Fibroblast of skin of right biceps (primary cell): Measurements from ENCODE around the gene LRTM1.

Experiments
- DNase-seq: peaks from one replicate; pipeline ENCODE4 v3.0.0-alpha.2; 2013

LRTM1 gene

GRCh38 chr3:54939557-54940300 lies 11.9 kb upstream of the LRTM1 start:
- DNase-seq: no peak

GRCh38 chr3:54936561-54936960 lies 8.7 kb upstream of the LRTM1 start:
- DNase-seq: peak; percentile 39

GRCh38 chr3:54935869-54936268 lies 8.0 kb upstream of the LRTM1 start:
- DNase-seq: no peak

- DNase-seq: no peak
These were observed 4.7 kb upstream of the LRTM1 start for GRCh38 chr3:54932606-54933005.

GRCh38 chr3:54931182-54931581 lies 3.3 kb upstream of the LRTM1 start:
- no peak for DNase-seq

GRCh38 chr3:54918516-54918915 lies 9.3 kb downstream of the LRTM1 start:
- DNase-seq: no peak

- DNase-seq: peak; percentile 45
These were observed 10.0 kb downstream of the LRTM1 start for GRCh38 chr3:54917862-54918261.

GRCh38 chr3:54917174-54917573 lies 10.7 kb downstream of the LRTM1 start:
- DNase-seq: peak; percentile 85

GRCh38 chr3:54916732-54917131 lies 11.1 kb downstream of the LRTM1 start:
- no peak for DNase-seq

- no peak for DNase-seq
These were observed 11.9 kb downstream of the LRTM1 start for GRCh38 chr3:54915976-54916375.

- DNase-seq: no peak
These were observed 12.7 kb downstream of the LRTM1 start for GRCh38 chr3:54915181-54915580.

- no peak for DNase-seq
These were observed 13.7 kb downstream of the LRTM1 start for GRCh38 chr3:54914180-54914579.

- DNase-seq: no peak
These were observed 18.7 kb downstream of the LRTM1 start for GRCh38 chr3:54909191-54909590.

GRCh38 chr3:54906763-54907162 lies 21.1 kb downstream of the LRTM1 start:
- no peak for DNase-seq

GRCh38 chr3:54905920-54906319 lies 21.9 kb downstream of the LRTM1 start:
- DNase-seq: no peak

GRCh38 chr3:54905261-54905888 lies 22.5 kb downstream of the LRTM1 start:
- peak; percentile 78 for DNase-seq

GRCh38 chr3:54901906-54902685 lies 25.8 kb downstream of the LRTM1 start:
- no peak for DNase-seq

GRCh38 chr3:54900838-54901591 lies 26.8 kb downstream of the LRTM1 start:
- DNase-seq: peak; percentile 51

GRCh38 chr3:54899273-54899672 lies 28.6 kb downstream of the LRTM1 start:
- DNase-seq: no peak

- peak; percentile 84 for DNase-seq
These were observed 30.7 kb downstream of the LRTM1 start for GRCh38 chr3:54897028-54897711.

- DNase-seq: no peak
These were observed 32.2 kb downstream of the LRTM1 start for GRCh38 chr3:54895613-54896012.

GRCh38 chr3:54892168-54892567 lies 35.7 kb downstream of the LRTM1 start:
- DNase-seq: no peak

GRCh38 chr3:54891540-54891897 lies 36.3 kb downstream of the LRTM1 start:
- peak; percentile 97 for DNase-seq
